Ovary (tissue), 3 donors: Measurements from ENCODE around the gene SRC.

ENCODE experiments used
- EP300 ChIP-seq: sonication (generic); formaldehyde crosslinking; IDR thresholded peaks from one replicate; pipeline ENCODE4 v1.6.1; 2017; ENCODE audit warnings: antibody characterized with exemption
- POLR2A ChIP-seq: fragments of 450-650 bp; IDR thresholded peaks from one replicate; pipeline ENCODE4 v1.6.1; 2017; ENCODE audit warnings: antibody characterized with exemption, mild to moderate bottlenecking, moderate library complexity
- TF ChIP-seq, protein P1 (sequence below), 3 donors: fragments of 450-650 bp in 2 of 3; fragments of 200-600 bp in 1 of 3; IDR thresholded peaks; one replicate each; pipeline versions ENCODE4 v1.5.1 to v1.8.0; 2016 to 2022; ENCODE audit warnings: antibody characterized with exemption in 3 of 3, mild to moderate bottlenecking in 1 of 3
- donor health status: DM: no; HTN: no; CAD: no.

DNA sequence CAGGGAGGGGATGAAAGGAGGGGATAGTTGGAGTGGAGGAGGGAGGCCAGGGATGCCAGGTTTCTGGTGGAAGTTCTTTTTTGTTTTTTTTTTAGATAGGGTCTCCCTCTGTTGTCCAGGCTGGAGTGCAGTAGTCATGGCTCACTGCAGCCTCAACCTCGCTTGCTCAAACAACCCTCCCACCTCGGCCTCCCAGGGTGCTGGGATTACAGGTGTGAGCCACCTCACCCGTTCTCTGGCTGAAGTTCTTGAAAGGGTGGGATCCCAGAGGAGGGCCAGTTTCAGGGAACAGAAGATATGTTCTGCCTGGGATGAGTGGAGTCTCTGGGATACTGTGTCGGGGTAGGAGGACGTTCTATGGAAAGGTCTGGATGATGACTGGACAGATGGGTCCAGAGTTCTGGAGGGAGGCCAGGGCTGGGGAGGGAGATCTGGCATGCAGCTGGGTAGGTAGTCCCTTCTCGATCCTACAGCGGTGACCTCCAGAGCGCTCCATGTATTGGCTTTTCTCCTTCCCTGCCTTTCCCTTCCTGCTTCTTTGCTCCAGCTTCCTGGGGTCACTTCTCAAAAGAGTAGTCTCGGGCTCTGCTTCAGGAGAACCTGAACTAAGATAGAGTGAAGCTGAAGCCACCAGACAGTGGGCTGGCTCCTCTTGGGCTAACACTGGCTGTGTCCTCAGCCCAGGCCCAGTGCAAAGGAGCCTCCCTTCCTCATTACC, 12.7 kb upstream of the SRC start:
- TF ChIP-seq, protein P1, sequence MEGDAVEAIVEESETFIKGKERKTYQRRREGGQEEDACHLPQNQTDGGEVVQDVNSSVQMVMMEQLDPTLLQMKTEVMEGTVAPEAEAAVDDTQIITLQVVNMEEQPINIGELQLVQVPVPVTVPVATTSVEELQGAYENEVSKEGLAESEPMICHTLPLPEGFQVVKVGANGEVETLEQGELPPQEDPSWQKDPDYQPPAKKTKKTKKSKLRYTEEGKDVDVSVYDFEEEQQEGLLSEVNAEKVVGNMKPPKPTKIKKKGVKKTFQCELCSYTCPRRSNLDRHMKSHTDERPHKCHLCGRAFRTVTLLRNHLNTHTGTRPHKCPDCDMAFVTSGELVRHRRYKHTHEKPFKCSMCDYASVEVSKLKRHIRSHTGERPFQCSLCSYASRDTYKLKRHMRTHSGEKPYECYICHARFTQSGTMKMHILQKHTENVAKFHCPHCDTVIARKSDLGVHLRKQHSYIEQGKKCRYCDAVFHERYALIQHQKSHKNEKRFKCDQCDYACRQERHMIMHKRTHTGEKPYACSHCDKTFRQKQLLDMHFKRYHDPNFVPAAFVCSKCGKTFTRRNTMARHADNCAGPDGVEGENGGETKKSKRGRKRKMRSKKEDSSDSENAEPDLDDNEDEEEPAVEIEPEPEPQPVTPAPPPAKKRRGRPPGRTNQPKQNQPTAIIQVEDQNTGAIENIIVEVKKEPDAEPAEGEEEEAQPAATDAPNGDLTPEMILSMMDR (IDR thresholded peaks at IDR 0.05), result no peak
- TF ChIP-seq EP300 (no peak), POLR2A (no peak)
